Kidney glomerular epithelial cell (primary cell): ENCODE data around the gene ALOXE3.
"Not testable (repeated sequence)": the region's sequence is repeated elsewhere in the genome, so short reads cannot be mapped to it uniquely, and the experiment has no call there.

Experiments used
- DNase-seq: peaks from one replicate; lab custom pipeline; 2025; lab: John Stamatoyannopoulos, UW

ALOXE3 gene

DNA sequence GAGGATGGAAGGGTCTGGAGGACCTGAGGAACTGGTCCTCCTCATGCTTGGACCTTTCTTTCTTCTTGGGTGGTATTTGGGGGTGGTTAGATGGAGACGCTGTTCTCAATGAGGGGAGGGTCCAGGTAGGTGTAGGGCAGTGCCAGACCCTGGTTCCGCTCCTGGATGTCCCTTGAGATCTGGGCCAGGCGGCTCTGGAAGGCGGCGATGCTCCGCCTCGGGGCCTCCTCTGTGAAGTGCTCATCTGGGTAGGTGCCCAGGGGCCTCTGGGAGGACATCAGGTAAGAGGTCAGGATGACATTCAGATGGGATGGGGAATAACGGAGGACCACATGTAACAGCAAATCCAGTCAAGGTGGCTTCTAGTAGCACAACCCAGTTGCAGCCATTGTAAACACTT lies 21.8 kb downstream of the ALOXE3 start:
- DNase-seq, result no peak

DNA sequence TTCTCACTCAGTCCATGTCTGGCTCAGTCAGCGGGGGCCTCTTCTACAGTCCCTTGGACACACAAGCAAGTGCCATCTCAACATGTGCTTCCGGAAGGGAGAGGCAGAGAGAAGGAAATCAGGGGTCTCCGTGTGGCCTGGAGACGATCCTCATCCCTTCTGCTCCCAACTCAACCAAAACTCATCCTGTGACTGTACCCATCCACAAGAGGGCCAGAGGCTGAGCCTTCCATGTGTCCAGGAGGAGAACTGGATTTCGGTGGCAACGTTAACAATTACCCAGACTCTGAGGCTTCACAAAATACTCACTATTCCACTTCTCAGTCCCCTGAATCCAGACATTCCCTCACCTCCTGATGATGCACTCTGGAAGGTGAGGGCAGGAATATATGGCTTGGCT lies 23.0 kb downstream of the ALOXE3 start:
- DNase-seq, result no peak

DNA sequence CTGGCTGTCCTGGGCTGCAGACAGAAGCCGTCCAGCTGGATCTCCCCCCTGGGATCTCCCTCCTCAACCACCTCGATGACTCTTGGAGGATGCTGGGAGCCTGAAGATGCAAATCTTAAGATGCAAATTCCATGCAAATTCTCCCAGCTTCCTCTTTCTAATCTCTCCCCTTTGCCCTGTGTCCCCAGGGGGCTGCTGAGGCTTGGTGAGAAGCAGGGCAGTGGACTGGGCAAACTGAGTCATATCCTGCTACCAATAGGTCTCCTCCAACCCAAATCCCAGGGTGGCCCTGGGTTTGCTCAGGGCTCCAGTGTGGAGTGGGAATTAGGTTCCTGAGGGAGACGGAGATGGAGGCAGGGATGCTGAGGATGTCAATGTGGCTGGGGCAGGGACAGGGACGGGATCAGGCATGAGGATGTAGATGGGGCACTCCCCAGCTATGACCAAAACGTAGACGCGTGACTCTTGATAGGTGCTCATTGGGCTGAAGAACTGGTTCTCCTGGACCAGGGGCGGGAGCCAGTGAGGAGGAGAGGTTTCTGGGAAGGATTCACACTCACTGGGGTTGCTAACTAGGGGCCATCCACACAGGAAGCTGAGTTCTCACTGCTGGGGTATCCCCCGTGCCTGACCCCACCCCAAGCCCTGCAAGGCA lies 27.2 kb downstream of the ALOXE3 start:
- DNase-seq, result no peak

DNA sequence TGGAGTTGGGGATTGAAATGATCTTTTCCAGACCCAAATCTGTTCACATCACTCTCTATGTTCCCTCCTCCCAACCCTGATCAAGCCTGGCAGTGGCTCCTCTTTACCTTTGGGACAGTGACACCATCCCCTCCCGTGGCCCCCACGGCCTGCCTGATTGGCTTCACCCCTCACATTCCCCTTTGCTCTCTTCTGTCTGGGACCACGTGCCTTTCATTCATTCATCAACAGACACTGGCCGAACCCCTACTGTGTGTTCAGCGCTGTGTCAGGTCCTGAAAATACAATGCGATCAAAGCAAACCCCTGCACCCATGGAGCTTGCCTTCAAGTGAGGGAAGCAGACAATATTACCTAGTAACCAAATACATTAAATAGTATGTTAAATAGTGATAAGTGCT lies 28.6 kb downstream of the ALOXE3 start:
- no peak for DNase-seq

DNA sequence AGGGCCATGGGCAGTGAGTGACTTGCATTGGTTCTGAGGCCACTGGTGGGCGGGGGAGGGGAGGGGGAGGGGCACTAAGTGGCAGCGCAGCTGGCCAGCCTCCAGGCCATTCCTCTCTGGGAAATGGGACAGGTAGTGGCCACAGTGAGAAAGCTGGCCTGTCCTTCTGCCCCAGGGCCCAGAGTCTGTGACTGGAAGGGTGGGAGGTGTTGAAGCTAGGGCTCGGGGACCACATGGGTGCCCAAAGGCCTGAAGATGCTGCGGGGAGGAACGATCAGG lies 30.4 kb downstream of the ALOXE3 start:
- DNase-seq, result no peak

DNA sequence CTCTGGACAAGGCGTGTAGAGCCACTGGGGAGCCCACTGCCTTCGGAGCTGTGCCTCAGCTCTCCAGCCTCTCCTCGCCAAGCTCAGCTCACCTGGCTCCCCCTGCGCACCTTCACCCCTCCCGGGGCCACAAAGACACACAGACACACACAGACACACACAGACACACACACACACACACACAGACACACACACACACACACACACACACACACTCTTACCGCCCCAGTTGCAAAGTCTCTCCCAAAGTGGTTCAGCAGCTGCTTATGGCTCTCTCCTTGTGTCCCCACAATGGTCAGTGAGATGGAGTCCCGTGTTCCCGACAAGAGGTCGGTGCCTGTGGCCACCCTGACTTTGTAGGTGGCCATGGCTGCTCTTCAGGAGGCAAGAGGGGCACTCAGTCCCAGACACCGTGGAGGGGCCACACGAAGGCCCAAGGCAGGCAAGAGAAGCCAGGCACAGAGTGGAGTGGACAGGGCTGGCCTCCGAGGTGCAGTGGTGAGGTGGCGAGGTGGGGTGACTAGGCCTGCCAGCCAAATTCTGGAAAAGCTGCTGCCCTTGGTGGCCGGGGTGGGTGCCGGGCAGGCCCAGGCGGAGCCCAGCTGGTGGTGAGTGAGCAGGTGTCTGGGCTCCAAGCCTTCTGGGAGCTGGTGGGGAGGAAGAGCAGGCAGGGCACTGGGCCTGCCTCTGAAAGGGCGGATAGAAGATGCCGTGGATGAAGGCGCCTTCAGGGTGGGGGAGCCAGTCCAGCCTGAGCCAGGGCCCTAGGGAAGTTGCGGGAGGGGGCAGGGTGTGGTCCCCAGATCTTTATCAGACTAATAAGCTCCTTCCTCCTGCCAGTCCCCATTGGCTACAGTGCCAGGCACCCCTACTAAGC lies 31.0 kb downstream of the ALOXE3 start, which contains the start of gene ALOX12B:
Gene ALOX12B, minus strand, starts transcription at position 642 of the 877 bp plus-strand sequence. Its CDS starts 274 bp downstream, at position 368.
- DNase-seq, result no peak

DNA sequence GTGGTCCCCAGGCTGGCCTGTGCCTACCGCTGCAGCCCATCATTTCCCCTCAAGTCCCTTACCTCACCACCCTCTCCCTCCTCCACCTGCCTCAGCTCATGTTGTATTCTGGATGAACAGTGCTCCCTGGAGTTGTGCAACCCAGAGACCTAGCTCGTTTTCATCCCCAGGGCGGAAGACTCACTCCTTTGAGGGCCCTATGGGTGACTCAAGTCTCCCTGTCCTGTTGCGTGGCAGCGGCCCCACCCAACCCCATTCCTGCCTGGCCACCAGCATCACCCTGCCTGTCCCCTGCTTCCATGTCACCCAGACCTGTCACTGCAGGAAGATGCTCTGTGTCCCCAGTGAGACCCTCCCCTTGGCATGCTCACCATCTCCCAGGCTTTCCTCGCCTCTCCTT lies 34.1 kb downstream of the ALOXE3 start:
- DNase-seq, result no peak

DNA sequence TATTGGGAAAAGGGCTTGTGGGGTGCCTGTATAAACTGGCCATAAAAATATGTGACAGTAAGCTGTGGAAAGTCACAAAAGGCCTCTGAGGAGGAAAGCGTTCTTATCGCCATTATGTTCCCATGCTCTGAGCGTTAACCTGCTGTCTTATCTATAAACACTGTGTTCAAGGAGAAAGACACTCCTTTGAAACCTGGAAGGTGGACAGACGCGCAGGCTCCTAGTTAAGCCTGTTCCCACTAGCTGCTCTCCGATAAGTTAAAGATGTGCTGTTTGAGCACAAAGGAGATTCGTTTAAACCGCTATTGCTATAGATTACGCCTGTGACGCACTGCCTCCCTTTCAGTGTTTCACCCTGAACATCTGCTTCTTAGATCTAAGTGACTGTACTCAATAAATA lies 36.0 kb downstream of the ALOXE3 start:
- no peak for DNase-seq

DNA sequence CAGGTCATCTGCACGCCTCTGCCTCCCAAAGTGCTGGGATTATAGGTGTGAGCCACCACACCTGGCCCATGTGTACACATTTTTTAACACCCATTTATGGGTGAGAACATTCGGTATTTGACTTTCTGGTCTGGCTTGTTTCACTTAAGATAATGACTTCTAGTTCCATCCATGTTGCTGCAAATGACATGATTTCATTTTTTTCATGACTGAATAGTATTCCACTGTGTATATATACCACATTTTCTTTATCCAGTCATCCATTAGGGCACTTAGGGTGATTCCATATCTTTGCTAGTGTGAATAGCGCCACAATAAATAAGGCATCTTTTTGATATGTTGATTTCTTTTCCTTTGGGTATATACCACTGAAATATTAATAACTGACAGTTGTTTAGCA lies 36.4 kb downstream of the ALOXE3 start:
- DNase-seq, result no peak

DNA sequence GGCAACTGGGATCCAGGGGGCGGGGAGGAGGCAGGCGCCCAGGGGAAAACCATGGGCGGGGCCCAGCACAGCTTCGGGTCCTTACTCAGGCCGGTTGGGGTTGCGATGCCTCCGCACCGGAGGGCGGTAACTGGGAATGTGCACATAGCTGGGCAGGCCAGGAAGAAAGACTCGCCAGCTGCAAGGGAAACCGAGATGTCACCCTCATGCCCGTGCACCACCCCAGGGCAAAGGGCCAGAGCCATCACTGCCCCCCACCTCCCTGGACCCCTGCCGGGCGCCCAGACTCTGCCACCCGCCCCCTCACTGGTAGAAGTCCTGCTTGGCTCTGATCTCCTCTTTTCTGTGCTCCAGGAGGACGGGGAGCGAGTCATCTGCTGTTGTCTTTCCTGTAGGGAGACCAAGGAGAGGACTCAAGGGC lies 37.5 kb downstream of the ALOXE3 start:
- DNase-seq, result no peak

DNA sequence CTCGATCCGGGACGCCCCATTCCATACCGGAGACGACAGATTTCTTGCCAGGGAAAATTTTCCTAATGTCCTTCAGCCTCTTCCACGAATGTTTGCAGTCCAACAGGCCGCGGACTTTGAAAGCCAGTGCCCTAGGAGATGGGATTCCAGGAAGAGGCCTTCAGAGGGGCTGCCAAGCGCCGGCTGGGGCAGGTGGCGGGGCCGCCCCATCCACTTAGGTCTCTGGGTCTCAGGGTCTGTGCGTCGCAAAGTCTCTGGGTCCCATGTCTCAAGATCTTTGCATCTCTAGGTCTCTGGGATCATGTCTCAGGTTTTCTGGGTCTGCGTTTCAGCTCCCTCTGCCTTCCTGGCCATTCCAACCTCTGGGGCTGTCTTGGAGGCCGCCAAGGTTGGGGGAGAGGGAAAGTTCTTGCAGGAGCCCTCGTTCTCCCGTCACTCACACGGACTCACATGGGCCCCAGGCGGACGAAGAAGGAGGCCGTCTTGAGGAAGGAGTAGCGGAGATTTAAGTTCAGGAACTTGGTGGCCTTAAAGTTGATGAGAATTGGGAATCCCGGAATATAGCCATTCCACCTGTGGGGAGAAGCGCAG lies 38.0 kb downstream of the ALOXE3 start:
- DNase-seq, result no peak

DNA sequence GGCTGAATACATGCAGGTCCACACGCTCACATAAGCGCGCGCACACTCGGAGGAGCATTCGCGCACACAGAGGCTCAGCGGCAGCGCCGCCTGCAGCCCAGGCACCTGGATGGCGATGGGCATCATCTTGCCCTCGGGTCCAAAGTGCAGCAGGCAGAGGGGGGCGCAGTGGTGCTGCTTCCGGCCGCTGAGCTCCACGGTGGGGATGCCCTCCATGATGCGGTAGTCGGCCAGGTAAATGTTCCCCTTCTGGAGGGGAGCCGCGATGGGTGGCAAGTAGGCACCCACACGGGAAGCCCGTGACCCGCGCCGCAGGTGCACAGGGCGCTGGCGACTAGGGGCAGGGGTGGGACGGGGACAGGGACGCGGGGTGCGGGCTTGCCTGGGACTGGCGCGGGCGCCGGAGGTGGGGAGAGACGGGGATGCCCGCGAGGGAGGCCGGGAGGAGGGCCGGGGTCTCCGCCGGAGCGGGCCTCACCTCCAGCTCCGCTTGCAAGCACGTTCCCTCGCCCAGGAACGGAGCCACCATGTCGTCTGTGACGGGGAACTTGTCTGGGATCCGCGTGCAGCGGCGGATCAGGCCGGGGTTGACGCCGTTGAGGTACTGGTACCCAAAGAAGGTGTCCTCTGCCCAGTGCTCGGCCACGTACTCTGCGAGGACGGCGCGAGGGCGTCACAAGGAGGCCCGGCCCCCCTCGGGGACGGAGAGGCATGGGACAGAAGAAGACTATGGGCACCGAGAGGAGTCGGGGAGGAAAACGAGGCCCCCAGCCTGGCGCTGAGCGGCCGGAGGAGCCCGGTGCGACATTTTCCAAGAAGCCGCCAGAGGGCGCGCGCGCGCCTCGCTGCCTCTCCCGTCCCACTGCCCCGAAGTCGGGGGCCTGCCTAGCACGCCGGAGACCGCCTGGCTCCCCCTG lies 38.8 kb downstream of the ALOXE3 start:
- peak; percentile 56 for DNase-seq

DNA sequence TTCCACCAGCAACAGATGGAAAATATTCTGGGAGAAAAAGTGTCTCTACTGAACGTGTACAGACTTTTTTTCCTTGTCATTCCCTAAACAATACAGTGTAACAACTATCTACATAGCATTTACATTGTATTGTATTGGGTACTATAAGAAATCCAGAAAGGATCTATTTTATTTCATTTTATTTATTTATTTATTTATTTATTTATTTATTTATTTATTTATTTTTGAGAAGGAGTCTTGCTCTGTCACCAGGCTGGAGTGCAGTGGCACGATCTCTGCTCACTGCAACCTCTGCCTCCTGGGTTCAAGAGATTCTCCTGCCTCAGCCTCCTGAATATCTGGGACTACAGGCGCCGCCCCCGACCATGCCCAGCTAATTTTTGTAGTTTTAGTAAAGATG lies 40.4 kb downstream of the ALOXE3 start:
- not testable (repeated sequence) for DNase-seq

DNA sequence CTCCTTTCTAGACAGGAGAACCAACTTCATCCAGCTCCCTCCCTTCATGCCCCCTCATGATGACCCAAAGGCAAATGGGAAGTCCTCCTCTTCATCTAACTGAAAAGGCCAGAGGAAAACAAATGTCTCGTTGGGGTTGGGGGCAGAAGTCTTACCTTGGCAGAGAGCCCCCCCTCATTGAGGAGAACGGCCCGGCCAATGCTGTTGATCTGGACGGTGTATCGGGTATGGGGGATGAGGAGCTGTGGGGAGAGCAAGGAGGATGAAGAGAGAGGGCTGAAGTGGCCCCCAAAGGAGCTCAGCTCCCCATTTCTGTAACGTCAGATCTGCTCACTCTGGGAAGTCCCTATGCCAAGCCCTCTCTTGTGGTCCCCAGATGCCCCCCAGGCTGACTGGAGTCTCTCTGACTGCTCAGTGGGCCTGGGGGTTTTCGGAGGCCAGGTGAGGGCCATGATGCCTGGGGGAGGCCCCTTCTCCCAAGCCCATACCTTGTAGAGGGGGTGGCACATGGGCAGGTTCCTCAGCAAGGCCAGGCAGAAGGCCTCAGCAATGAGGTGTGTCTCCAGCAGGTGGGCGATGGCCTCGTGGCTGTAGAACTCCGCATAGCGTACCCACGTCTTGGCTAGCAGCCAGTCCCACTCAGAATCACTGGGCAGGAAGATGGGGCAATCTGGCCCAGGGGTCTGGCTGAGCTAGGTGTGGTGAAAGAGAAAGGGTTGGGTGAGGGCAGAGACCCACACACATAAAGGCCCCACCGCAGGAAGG lies 41.6 kb downstream of the ALOXE3 start:
- no peak for DNase-seq

DNA sequence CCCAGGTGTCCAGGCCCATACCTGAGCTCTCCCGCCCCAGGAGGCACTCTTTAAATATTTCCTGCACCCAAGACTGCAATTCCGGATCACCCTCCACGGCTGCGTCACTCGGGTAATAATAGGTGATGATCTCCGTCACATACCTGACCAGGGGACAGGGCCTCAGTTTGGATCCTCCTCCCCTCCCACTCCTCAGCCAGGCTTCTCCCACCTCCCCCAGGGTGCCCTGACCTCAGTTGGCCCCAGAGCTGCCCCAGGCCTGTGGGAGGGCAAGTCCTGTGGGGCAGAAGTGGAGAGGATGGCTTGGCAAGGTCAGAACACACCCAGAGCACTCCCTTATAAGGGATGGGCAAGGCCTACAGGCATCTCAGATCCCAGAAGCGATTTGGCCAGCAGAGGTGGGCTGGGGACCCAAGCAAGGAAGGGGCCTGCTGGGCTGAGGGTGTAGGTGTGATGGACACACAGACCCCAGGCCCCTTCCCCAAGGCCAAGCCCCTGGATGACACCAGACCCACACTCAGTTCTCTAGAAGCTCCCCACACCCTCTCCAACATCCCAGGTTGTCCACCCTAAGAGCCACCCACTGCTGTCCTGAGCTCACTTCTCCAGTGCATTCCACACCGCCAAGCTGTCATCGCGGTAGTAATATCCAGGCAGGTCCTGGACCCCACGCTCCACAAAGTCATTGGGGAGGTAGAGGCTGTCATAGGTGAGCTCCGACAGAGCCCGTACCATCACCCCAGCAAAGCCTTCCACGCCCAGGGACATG lies 42.6 kb downstream of the ALOXE3 start:
- DNase-seq, result no peak

DNA sequence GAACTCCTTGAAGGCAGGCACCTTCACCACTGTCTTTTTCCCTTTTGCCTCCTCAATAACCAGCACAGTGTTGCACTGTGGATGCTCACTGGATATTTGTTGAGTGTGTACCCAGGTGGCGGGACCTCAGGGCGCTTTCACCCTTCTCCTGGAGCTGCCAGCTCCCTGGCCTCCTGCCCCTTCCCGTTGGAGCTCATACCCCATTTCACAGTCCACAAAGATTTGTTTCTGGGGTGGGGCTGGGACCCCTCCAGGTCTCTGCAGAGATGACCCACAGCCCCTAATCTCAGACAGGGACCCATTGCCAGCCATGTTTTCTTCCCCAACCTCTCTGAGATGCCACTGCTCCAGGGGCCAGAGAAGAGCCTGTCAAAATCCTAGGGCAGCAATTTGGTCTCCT lies 43.2 kb downstream of the ALOXE3 start:
- DNase-seq, result no peak

DNA sequence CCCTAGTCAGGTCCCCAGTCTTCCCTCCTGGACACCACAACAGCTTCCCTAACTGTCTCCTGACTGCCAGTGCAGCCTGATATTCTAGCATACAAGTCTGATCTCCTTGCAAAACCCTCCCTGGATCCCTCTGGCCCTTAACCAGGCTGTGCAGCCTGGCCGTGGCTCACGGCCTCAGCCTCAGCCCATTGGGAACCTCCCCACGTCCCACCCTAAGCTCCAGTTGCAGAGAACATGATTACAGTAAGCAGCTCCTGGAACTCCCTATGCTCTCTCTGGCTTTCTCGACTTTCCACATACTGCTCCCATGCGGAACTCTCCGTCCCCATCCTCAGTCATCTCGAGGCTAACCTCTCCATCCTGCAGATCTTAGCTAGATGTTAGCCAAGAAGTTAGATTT lies 43.8 kb downstream of the ALOXE3 start:
- DNase-seq, result no peak

DNA sequence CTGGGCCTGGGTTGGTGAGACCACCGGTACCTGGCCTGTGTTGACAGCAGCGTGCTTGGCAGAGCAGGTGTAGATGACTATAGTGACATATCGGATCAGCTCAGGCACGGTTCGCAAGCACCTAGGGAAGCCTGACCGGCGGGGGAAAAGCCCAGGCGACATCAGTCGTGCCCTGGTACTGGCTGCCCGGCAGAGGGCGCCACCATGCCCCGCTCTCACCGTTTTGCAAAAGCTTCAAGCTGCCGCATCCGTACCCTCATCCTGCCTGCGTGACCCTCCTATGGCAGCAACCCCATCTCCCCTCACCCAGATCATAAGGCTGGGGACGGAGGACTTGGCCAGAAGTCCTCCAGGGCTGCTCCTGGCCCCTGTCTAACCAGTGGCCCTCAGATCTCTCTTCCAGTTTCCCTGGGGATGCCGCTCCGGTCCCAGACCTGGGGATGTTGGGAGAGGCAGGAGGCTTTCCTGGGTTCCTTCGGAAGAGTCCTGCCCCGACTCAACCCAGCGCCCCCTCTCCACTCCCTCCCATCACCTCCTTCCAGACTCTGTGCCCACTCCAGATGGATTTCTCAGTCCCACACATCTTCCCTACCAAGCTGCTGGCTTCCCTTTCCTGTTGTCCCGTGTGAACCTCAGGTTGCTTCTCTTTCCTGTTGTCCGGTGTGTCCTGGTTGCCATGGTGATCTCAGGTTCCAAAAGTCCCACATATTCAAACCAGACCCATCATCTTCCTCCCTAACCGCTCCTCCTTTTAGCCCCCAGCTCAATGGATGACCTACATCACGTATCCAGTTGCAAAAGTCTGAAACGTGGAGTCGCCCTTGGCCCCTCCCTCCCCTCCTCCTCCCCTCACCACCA lies 44.5 kb downstream of the ALOXE3 start:
- peak; percentile 48 for DNase-seq

DNA sequence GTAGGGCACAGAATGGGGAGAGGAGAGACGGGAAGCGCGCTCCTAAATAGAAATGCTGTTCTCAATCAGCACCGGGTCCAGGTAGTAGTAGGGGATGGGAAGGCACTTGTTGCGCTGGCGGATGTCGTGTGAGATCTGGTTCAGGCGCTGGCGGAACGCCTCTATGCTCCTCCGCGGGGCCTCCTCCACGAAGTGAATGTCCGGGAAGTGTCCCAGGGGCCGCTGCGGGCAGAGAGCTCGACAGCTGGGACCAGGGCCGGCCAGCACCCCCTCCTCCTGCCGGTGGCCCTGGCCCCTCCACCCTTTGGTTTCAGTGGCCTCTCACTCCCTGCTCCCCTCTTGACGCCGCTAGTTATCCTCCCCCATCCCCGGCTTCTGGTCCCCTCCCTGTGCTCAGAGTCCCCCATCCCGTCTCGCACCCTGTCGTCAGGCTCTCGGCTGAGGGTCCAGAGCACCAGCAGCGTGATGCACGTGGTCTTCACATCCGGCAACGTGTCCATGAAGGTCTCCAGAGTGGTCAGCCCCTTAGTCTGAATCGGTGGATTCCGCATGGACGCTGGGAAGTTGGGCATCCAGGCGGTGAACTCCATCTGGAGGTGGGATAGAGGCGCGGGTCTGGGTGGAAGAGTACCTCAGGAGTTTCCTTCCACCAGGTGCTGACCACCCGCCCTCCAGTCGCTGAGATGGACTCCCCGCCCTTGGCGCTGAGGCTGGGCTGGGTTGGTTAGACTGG lies 45.4 kb downstream of the ALOXE3 start:
- no peak for DNase-seq
